Spleen (tissue), 11 donors: ENCODE data around the gene CFAP57. TPM values are rescaled to one million over a fixed set of nuclear protein-coding genes. Genes with fewer than 3 reads are reported as not detected.

Experiments
- DNase-seq: peaks from one replicate; pipeline ENCODE4 v3.0.0-alpha.2; 2020
- H3K27ac ChIP-seq, 8 donors: fragments of 200-600 bp; sonication (generic) in 7 of 8; 1 replicate in 4 of 8; 2 replicates in 4 of 8; pipeline versions ENCODE4 v1.5.0 to v1.8.0; 2016 to 2021; ENCODE audit warnings: inconsistent platforms in 4 of 8, mild to moderate bottlenecking in 4 of 8, moderate library complexity in 1 of 8
- H3K27me3 ChIP-seq, 7 donors: fragments of 200-600 bp; sonication (generic) in 6 of 7; replicated peaks in 1 of 7; 1 replicate in 4 of 7; 2 replicates in 3 of 7; pipeline versions ENCODE4 v1.5.0 to v1.8.0; 2016 to 2021; ENCODE audit warnings: inconsistent platforms in 3 of 7, mild to moderate bottlenecking in 1 of 7
- H3K36me3 ChIP-seq, 6 donors: fragments of 200-600 bp; sonication (generic) in 5 of 6; 1 replicate in 4 of 6; 2 replicates in 2 of 6; pipeline versions ENCODE4 v1.5.0 to v1.8.0; 2016 to 2021; ENCODE audit warnings: inconsistent platforms in 2 of 6
- H3K4me1 ChIP-seq, 6 donors: fragments of 200-600 bp; sonication (generic) in 5 of 6; 1 replicate in 3 of 6; 2 replicates in 3 of 6; pipeline versions ENCODE4 v1.5.0 to v1.8.0; 2016 to 2021; ENCODE audit warnings: inconsistent platforms in 3 of 6
- H3K4me3 ChIP-seq, 8 donors: fragments of 200-600 bp; sonication (generic) in 7 of 8; 1 replicate in 4 of 8; 2 replicates in 4 of 8; pipeline versions ENCODE4 v1.5.0 to v1.8.0; 2016 to 2021; ENCODE audit warnings: inconsistent platforms in 4 of 8, mild to moderate bottlenecking in 4 of 8, moderate library complexity in 2 of 8
- H3K9me3 ChIP-seq, 8 donors: fragments of 200-600 bp; sonication (generic) in 7 of 8; 1 replicate in 4 of 8; 2 replicates in 4 of 8; pipeline versions ENCODE4 v1.5.0 to v1.8.0; 2016 to 2021; ENCODE audit warnings: inconsistent platforms in 4 of 8
- POLR2A ChIP-seq, 3 donors: fragments of 450-650 bp; IDR thresholded peaks; one replicate each; pipeline ENCODE4 v1.5.1; 2017; ENCODE audit warnings: antibody characterized with exemption in 3 of 3, mild to moderate bottlenecking in 1 of 3
- POLR2AphosphoS5 ChIP-seq, 3 donors: sonication (generic); formaldehyde crosslinking; IDR thresholded peaks; one replicate each; pipeline ENCODE4 v1.5.1; 2017; ENCODE audit warnings: antibody characterized with exemption in 3 of 3
- WGBS, 5 donors: extraction: QIAGEN DNeasy Blood & Tissue Kit in 3 of 5; methylation state at CpG; one replicate each; pipeline versions ENCODE4 v1.1.5 to v1.1.7; 2013 to 2018; 5-methylcytosine and 5-hydroxymethylcytosine counted together
- intact Hi-C: fragments of 100-400 bp; cut with DNase I; formaldehyde crosslinking; loops from one replicate; pipeline ENCODE4 v1.15.0; 2023; ENCODE audit warnings: low total_unique reads
- polyA plus RNA-seq, 3 donors: library from polyadenylated mRNA; stranded (reverse); fragments of 200-250 nt; gene quantifications; one replicate each; pipeline ENCODE4 v1.2.1, GENCODE V29; 2013
- total RNA-seq, 7 donors: library from RNA; depleted of rRNA in 3 of 7; stranded (reverse); fragments of >200 nt in 3 of 7; fragmentation: NEBNext Ultra II Directional in 4 of 7; extraction: Animal tissue kit (Norgen Biotek cat#: 25700) in 4 of 7; gene quantifications; one replicate each; pipeline versions ENCODE4 v1.1.0 to v1.2.1, GENCODE V29; 2016 to 2021
- TF ChIP-seq, protein P1 (sequence below), 11 experiments: fragments of 200-600 bp in 7 of 11; fragments of 450-650 bp in 4 of 11; sonication (generic) in 4 of 11; IDR thresholded peaks in 8 of 11; conservative IDR thresholded peaks in 3 of 11; 1 replicate in 7 of 11; 2 replicates in 4 of 11; pipeline versions ENCODE4 v1.4.0 to v1.8.0; 2016 to 2021; ENCODE audit warnings: antibody characterized with exemption in 11 of 11, inconsistent platforms in 4 of 11, mild to moderate bottlenecking in 1 of 11
- donor health status: healthy with polysubstance abuse.
- donor health status: DM: no; HTN: no; CAD: no; lungs with moderate emphysema.
- donor health status: DM: no; HTN: no; CAD: no.
- donor health status: Bipolar disorder and iron deficiency.
- donor health status: healthy.
- donor health status: DM: no; HTN: no; CAD: no.
- donor health status: DM: yes; HTN: yes; CAD: no.

Gene CFAP57
- total and polyA plus RNA-seq, 10 donors: 0.03 to 0.07 (median 0.05) TPM; not detected in 7

- DNase-seq: no peak
- TF ChIP-seq POLR2AphosphoS5 (IDR thresholded peaks at IDR 0.05): no peak
- no peak for TF ChIP-seq POLR2A (IDR thresholded peaks at IDR 0.05)
- TF ChIP-seq, protein P1, sequence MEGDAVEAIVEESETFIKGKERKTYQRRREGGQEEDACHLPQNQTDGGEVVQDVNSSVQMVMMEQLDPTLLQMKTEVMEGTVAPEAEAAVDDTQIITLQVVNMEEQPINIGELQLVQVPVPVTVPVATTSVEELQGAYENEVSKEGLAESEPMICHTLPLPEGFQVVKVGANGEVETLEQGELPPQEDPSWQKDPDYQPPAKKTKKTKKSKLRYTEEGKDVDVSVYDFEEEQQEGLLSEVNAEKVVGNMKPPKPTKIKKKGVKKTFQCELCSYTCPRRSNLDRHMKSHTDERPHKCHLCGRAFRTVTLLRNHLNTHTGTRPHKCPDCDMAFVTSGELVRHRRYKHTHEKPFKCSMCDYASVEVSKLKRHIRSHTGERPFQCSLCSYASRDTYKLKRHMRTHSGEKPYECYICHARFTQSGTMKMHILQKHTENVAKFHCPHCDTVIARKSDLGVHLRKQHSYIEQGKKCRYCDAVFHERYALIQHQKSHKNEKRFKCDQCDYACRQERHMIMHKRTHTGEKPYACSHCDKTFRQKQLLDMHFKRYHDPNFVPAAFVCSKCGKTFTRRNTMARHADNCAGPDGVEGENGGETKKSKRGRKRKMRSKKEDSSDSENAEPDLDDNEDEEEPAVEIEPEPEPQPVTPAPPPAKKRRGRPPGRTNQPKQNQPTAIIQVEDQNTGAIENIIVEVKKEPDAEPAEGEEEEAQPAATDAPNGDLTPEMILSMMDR (IDR thresholded peaks at IDR 0.05 in 8 of 11, conservative IDR thresholded peaks at IDR 0.05 in 3 of 11): no peak
- no peak overlapping the region for H3K27ac ChIP-seq
- H3K4me1 ChIP-seq: peaks cover 5 to 10% (median 7%) of the 10 kb centered on the region in 6 donors
- H3K36me3 ChIP-seq: no peaks in the 10 kb centered on the region
- H3K9me3 ChIP-seq: no peaks in the 10 kb centered on the region
- 86 to 89% (median 88%) methylated on average over 5 of the region's 5 CpGs for WGBS, 5 donors
- intact Hi-C loops: no loop called here
- no peak overlapping the region for H3K4me3 ChIP-seq
- peaks cover 0 to 3% (median 0%) of the 10 kb centered on the region in 7 donors for H3K27me3 ChIP-seq
Observed at GRCh38 chr1:43233631-43234030, 61.5 kb downstream of the CFAP57 start.

DNA sequence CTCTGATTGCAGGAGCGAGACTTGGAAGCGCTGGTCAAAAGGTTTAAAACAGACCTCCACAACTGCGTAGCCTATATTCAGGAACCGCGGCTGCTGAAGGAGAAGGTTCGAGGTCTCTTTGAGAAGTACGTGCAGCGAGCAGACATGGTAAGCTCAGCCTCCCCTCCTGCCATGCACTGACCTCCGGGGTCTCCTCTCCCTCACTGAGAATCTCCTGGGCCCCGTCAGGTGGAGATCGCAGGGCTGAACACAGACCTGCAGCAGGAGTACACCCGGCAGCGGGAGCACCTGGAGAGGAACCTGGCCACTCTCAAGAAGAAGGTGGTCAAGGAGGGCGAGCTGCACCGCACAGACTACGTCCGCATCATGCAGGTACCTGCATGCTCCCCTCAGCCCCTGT is 62.1 kb downstream of the CFAP57 start:
- intact Hi-C loops: no loop called here
- 92 to 97% (median 94%) methylated on average over 15 to 17 of the region's 17 CpGs for WGBS, 5 donors
- Histone ChIP-seq H3K27me3 (peaks cover 0 to 3% (median 0%) of the 10 kb centered on the region in 7 donors), H3K4me1 (peaks cover 10 to 16% (median 14%) of the 10 kb centered on the region in 6 donors), H3K9me3 (no peaks in the 10 kb centered on the region), H3K36me3 (no peaks in the 10 kb centered on the region), H3K4me3 (no peak overlapping the region), H3K27ac (no peak overlapping the region)
- TF ChIP-seq POLR2AphosphoS5 (IDR thresholded peaks at IDR 0.05) (no peak), POLR2A (IDR thresholded peaks at IDR 0.05) (no peak)
- TF ChIP-seq, protein P1 (IDR thresholded peaks at IDR 0.05 in 8 of 11, conservative IDR thresholded peaks at IDR 0.05 in 3 of 11): no peak
- DNase-seq: no peak

- Histone ChIP-seq H3K27ac (no peak overlapping the region), H3K4me1 (peaks cover 12 to 24% (median 20%) of the 10 kb centered on the region in 6 donors), H3K27me3 (peaks cover 0 to 3% (median 0%) of the 10 kb centered on the region in 7 donors), H3K36me3 (no peaks in the 10 kb centered on the region), H3K9me3 (no peaks in the 10 kb centered on the region), H3K4me3 (no peak overlapping the region)
- no peak for TF ChIP-seq POLR2AphosphoS5 (IDR thresholded peaks at IDR 0.05)
- TF ChIP-seq, protein P1 (IDR thresholded peaks at IDR 0.05 in 8 of 11, conservative IDR thresholded peaks at IDR 0.05 in 3 of 11): no peak
- TF ChIP-seq POLR2A (IDR thresholded peaks at IDR 0.05): no peak
- intact Hi-C loops: no loop called here
- no peak for DNase-seq
- WGBS, 5 donors: 83 to 92% (median 87%) methylated on average over 8 of the region's 8 CpGs
Observed at GRCh38 chr1:43235040-43235439, 62.9 kb downstream of the CFAP57 start.

DNA sequence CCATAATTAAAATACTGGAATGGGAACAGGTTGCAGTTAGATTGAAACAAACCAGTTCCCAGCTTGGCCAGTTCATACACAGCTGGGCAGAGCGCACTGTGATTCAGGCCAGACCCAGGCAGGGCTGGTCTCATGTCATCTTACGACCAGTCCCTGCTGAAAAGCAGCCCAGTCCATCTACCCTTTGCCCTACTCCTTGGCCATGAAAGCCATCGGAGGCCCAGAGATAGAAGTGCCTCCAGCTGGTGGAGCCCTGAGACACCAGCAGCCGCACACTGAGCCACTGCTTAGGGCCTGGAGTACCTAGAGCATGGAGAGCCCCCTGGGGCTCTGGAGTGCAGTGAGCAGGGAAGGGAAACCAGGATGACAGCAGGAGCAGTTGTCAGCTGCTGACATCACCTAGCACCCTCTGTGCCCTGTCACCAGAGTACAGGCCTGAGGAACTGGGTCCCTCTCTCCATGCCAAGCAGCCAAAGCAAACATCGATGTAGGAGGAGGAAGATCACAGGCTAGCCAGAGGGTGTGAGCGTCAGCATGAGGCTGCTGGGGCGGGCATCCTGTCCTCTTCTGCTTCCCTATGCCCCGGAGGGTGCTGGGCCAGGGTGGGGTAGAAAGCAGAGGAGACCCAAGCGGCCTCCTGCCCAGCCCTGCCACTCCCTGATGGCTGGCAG is 63.5 kb downstream of the CFAP57 start:
- no peak overlapping the region for H3K27ac ChIP-seq
- H3K4me1 ChIP-seq: peaks cover 12 to 29% (median 23%) of the 10 kb centered on the region in 6 donors
- intact Hi-C loops: no loop called here
- no peaks in the 10 kb centered on the region for H3K36me3 ChIP-seq
- no peak for DNase-seq
- TF ChIP-seq, protein P1 (IDR thresholded peaks at IDR 0.05 in 8 of 11, conservative IDR thresholded peaks at IDR 0.05 in 3 of 11): no peak
- TF ChIP-seq POLR2A (IDR thresholded peaks at IDR 0.05) (no peak), POLR2AphosphoS5 (IDR thresholded peaks at IDR 0.05) (no peak)
- H3K4me3 ChIP-seq: no peak overlapping the region
- WGBS, 5 donors: 79 to 85% (median 84%) methylated on average over 9 of the region's 9 CpGs
- peaks cover 0 to 3% (median 0%) of the 10 kb centered on the region in 7 donors for H3K27me3 ChIP-seq
- H3K9me3 ChIP-seq: no peaks in the 10 kb centered on the region
